ENCODE data around the gene SMC3.

The SMC3 gene

DNA sequence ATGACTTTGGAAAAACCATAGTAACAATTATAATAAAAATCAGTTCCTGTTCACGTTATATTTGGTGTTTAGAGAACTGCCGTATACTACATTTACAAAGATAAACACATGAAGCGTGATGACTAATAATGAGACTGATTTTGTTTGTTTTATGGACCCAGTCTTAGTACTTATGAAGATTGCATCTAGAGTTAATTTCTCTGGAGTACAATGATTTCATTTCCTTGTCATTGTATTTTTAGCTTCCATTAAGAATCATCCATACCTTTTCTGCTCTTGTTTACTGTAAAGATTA lies 79.6 kb downstream of the SMC3 start:
- no peak for DNase-seq (ENCODE audit: low spot score)

DNA sequence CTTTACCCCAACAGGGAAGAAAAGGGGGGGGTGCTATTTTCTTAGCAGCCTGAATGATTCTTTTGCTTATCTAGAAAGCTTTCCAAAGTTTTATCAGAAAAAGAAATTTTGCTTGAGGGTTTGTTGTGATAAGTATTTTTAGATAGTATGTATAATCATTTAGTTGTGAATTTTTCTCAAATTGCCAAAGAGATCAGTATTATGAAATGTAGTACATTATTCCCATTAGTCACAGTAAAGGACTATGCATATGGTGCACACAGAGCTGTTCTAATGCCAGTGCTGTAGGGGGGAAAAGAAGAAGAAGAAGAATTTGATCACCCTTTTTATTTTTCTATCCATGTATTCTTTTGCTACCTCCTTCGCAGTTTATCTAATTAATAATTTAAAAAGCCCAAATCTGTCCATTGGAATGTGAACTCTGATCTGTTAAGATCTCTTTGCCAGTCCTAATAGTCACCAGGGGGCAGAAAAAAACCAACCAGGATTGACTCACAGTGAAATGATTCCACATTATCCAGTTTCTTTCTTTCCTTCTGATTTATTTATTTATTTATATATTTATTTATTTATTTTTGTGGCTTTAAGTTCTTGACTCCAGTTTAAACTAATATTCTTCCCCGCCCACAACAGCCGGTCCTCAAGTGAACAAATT lies 81.3 kb downstream of the SMC3 start:
- no peak for DNase-seq (ENCODE audit: low spot score)

DNA sequence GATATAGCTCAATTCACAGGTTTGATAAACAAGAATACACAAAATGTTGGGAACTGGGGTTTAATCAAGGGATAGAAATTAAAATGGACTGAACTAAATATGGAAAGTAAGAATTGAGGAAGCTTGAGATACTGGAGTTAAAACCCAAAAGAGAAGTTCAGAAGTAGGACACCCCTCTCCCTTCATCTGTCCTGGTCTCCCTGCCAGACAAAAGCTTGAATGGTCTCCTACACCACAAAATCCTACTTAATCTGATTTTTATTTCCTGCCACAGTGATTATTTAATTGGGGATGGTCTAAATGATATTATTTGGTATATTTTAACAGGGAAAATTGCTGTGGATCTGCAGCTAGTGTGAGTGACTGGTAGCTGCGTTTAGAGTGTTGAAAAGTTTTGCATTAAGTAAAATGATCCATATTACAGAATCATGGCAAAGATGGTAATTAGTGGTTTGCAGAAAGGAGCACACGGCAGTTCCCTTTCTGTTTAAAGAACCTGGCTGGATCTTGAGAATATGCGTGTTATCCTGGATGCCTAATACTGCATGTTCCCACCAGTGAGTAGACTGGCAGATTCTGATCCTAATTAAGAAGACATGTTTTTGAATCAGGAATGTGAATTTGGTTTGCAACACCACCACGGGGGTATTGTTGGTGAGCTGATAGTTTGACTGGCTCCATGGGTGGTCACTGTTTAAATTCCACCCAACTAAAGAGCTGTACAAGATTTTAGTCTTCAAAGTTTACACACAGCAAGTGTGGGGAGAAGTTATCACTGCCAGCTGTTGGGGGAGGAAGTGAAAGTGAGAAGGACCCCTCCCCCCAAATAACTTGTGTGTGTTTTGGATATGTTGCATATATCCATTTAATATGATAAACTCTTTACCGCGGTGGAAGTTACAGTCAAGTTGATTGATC lies 82.1 kb downstream of the SMC3 start:
- DNase-seq (ENCODE audit: low spot score) = no peak

DNA sequence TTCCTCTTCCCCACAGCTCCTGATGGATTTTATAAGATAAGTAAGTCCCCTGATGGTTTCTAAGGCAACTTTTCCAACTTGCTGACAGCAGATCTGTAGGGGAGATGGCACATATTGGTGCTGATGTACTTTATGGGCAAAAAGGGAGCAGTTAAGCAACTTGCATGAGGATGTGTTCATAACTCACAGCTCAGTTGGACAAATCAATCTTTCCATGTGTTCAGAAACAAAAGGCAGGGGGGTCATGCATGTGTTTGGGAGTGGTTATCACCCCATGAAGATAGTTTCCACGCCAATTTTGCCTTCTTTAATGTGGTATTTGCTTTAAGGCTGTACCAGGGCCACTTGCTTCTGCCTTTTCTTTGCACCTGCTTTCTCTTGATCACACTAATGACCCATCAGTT lies 82.8 kb downstream of the SMC3 start:
- no peak for DNase-seq (ENCODE audit: low spot score)

DNA sequence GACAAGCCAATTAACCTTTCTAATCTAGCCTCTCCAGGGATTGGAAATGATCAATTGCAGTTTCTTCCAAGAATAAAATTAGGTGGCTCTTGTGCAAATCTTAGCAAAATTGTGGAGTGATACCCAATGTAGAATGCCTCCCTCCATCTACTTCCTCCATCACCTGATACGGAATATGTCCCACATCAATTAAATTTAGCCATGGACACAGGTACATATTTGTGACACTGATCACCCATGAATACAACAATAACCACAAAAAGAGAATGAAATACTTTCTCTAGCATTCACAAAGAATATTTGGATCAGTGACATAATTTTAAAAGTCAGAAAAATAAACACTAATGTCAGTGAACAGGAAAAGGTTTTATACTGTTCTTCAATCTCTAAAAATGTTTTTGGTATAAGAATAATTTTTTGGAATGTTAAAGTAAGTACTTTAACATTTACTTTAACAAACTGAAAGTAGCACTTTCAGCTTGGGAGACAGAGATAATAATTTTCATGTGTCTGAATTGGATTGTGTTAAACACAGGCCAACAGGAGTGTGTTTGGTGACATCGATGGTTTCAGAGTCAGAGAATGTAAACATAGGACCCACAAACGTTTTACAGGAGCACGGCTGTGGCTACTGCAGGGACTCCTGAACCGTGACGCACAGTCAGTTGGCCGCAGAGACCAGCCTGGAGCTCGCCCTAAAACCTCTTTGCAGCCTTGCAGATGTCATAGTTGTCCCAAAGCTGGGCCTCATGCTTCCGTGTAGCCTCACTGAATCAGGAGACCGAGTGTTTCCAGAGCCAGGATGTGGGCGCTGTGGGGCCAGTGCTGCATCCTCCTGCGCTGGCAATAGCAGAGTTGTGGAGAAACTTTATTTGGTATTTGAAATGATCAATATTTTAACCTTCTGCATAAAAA lies 83.8 kb downstream of the SMC3 start:
- DNase-seq (ENCODE audit: low spot score) = peak; percentile 82

DNA sequence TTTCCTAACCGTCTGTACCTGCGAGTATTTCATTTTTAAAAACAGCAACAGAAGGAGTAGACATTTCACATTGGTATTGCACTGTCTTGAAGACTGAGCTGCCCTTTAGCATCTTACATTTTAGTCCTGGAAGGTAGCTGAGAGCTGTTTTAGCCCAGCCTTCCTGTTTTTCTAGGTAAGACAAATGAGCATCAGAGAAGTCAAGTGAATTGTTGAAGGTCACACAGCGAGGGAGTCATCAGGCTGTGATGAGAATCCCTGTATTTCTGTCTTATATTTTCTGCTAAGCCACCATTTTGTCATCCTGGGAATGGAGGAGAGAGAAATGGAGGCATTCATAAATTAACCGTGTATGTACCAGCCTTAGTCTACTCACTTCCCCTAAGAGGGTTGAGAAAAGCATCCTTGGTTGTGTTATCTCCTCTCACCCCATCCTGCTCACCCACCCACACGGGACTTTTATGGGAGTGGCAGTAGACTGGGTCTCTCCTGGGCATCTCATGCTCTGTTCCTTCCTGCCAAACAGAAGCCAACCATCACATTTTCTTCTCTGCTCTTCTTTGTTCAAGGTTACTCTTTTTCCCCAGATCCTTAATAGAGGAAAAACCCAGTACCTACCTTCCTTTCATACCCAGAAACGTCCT lies 85.1 kb downstream of the SMC3 start:
- DNase-seq (ENCODE audit: low spot score) = no peak
